Neural cell (in vitro differentiated cells): ENCODE results near the gene MAPK7. TPM values are rescaled to one million over a fixed set of nuclear protein-coding genes. Genes with fewer than 3 reads are reported as not detected.

Experiments
- H2AFZ ChIP-seq: fragments of 200-600, 300-800 bp; sonication (generic), shearing (Covaris generic); 2 replicates; pipeline ENCODE4 v1.6.0; 2014; ENCODE audit warnings: low read depth, mild to moderate bottlenecking, antibody characterized with exemption, low read length, moderate library complexity
- H3F3A ChIP-seq: fragments of 200-600 bp; shearing (Covaris generic); 2 replicates; pipeline ENCODE4 v1.6.1; 2016; ENCODE audit warnings: mild to moderate bottlenecking, moderate library complexity, mixed read lengths, antibody characterized with exemption, low read length; ENCODE audit not compliant: insufficient read depth, poor library complexity, severe bottlenecking
- H3K27ac ChIP-seq: fragments of 200-600, 300-800 bp; sonication (generic), shearing (Covaris generic); 2 replicates; pipeline ENCODE4 v1.5.1; 2014; ENCODE audit warnings: mild to moderate bottlenecking, low read length, moderate library complexity
- H3K27me3 ChIP-seq: fragments of 300-800, 200-600 bp; sonication (generic), shearing (Covaris generic); 2 replicates; pipeline ENCODE4 v1.6.0; 2014; ENCODE audit warnings: mild to moderate bottlenecking, low read depth, low read length, moderate library complexity; ENCODE audit not compliant: insufficient read depth
- H3K36me3 ChIP-seq: fragments of 300-800, 200-600 bp; sonication (generic), shearing (Covaris generic); 2 replicates; pipeline ENCODE4 v1.5.1; 2014; ENCODE audit warnings: mild to moderate bottlenecking, antibody characterized with exemption, low read length, moderate library complexity; ENCODE audit not compliant: insufficient read depth
- H3K4me2 ChIP-seq: fragments of 300-800, 200-600 bp; sonication (generic), shearing (Covaris generic); 2 replicates; pipeline ENCODE4 v1.6.0; 2014; ENCODE audit warnings: mild to moderate bottlenecking, low read length
- H3K4me3 ChIP-seq: fragments of 300-800, 200-600 bp; sonication (generic), shearing (Covaris generic); 2 replicates; pipeline ENCODE4 v1.5.1; 2014; ENCODE audit warnings: mild to moderate bottlenecking, low read length, moderate library complexity
- H3K79me2 ChIP-seq: fragments of 200-600 bp; shearing (Covaris generic); replicated peaks from 2 replicates; pipeline ENCODE4 v1.6.0; 2014; ENCODE audit warnings: mild to moderate bottlenecking, low read length, moderate library complexity; ENCODE audit not compliant: insufficient read depth
- H3K9ac ChIP-seq: fragments of 300-800, 200-600 bp; sonication (generic), shearing (Covaris generic); 2 replicates; pipeline ENCODE4 v1.6.1; 2016; ENCODE audit warnings: mild to moderate bottlenecking, low read length, mixed read lengths
- H3K9me2 ChIP-seq: fragments of 200-600 bp; shearing (Covaris generic); 2 replicates; pipeline ENCODE4 v1.6.1; 2016; ENCODE audit warnings: mild to moderate bottlenecking, low read length, mixed read lengths; ENCODE audit not compliant: insufficient read depth
- H3K9me3 ChIP-seq: fragments of 200-600, 300-800 bp; sonication (generic), shearing (Covaris generic); 2 replicates; pipeline ENCODE4 v1.6.1; 2016; ENCODE audit warnings: mild to moderate bottlenecking, mixed run types, low read length, moderate library complexity, mixed read lengths
- H4K20me1 ChIP-seq: fragments of 200-600 bp; shearing (Covaris generic); 2 replicates; pipeline ENCODE4 v1.6.1; 2016; ENCODE audit warnings: mild to moderate bottlenecking, mixed run types; ENCODE audit not compliant: insufficient read depth
- EP300 ChIP-seq: fragments of 450-650 bp; conservative IDR thresholded peaks from 2 replicates; pipeline ENCODE4 v1.6.1; 2014; ENCODE audit warnings: antibody characterized with exemption, mild to moderate bottlenecking, moderate library complexity; ENCODE audit not compliant: poor library complexity, severe bottlenecking
- EZH2 ChIP-seq: fragments of 200-600, 300-800 bp; shearing (Covaris generic), sonication (generic); IDR thresholded peaks from 2 replicates; pipeline ENCODE4 v1.6.1; 2014; ENCODE audit warnings: antibody characterized with exemption, low read length, borderline replicate concordance, mild to moderate bottlenecking; ENCODE audit not compliant: insufficient read depth, poor library complexity, severe bottlenecking
- MXI1 ChIP-seq: fragments of 450-650 bp; conservative IDR thresholded peaks from 2 replicates; pipeline ENCODE4 v1.6.1; 2014; ENCODE audit warnings: antibody characterized with exemption, mild to moderate bottlenecking; ENCODE audit not compliant: poor library complexity, severe bottlenecking
- POLR2AphosphoS5 ChIP-seq: IDR thresholded peaks from 2 replicates; pipeline ENCODE4 v1.6.1; 2012
- RAD21 ChIP-seq: fragments of 450-650 bp; conservative IDR thresholded peaks from 2 replicates; pipeline ENCODE4 v1.6.1; 2014; ENCODE audit warnings: antibody characterized with exemption, mild to moderate bottlenecking, moderate library complexity
- SMC3 ChIP-seq: fragments of 450-650 bp; conservative IDR thresholded peaks from 2 replicates; pipeline ENCODE4 v1.6.1; 2014; ENCODE audit warnings: antibody characterized with exemption, mild to moderate bottlenecking, moderate library complexity; ENCODE audit not compliant: poor library complexity
- TAF1 ChIP-seq: IDR thresholded peaks from 2 replicates; pipeline ENCODE4 v1.6.1; 2012; ENCODE audit warnings: low read depth
- polyA plus RNA-seq: library from polyadenylated mRNA; depleted of rRNA; stranded (reverse); fragments of >200 nt; gene quantifications from 2 replicates; pipeline ENCODE4 v1.2.3, GENCODE V29; 2014
- TF ChIP-seq, protein P1 (sequence below): fragments of 450-650 bp; IDR thresholded peaks from 2 replicates; pipeline ENCODE4 v1.5.1; 2014; ENCODE audit warnings: antibody characterized with exemption, mild to moderate bottlenecking, moderate library complexity; ENCODE audit not compliant: poor library complexity, severe bottlenecking
- TF ChIP-seq, protein P2 (sequence below): IDR thresholded peaks from 2 replicates; pipeline ENCODE4 v1.6.1; 2012; ENCODE audit warnings: borderline replicate concordance

Gene MAPK7
- polyA plus RNA-seq, 1 donor from 2014 or later: 18.8 TPM

DNA sequence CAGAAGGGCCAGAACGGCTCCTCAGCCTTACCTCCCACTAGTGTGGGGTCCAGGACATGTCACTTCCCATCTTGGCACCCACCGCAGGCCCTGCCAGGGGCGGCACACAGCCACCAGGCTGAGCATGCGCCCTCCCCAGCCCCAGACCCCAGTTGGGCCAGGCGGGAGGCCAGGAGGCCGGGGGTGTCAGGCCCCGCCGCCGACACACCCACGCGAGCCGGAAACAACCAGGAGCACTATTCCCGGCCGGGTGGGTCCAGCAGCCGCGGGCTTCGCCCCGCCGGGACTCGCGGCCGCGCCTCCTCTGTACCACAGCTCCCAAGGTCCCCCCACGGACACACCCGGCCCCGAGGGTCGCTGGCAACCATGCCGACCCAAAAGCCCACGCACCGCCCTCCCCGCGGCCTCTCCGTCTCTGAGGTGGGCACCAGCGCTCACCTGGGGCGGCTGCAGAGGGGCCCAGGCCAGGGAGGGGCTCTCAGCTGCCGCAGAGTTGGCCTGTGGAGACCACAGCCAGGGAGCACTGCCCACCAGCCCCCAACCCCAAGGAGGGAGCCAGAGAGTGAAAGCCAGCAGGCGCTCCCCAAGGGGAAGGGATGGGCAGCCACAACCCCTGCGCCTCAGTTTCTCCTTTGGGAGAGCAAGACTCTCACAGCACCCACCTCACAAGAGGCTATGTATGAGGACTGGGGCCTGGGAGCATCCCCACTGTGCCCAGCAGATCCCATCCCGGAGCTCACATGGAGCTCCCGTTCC is 33.8 kb upstream of the MAPK7 start:
- no peaks in the 10 kb centered on the region for H3K9me2 ChIP-seq
- TF ChIP-seq, protein P1, sequence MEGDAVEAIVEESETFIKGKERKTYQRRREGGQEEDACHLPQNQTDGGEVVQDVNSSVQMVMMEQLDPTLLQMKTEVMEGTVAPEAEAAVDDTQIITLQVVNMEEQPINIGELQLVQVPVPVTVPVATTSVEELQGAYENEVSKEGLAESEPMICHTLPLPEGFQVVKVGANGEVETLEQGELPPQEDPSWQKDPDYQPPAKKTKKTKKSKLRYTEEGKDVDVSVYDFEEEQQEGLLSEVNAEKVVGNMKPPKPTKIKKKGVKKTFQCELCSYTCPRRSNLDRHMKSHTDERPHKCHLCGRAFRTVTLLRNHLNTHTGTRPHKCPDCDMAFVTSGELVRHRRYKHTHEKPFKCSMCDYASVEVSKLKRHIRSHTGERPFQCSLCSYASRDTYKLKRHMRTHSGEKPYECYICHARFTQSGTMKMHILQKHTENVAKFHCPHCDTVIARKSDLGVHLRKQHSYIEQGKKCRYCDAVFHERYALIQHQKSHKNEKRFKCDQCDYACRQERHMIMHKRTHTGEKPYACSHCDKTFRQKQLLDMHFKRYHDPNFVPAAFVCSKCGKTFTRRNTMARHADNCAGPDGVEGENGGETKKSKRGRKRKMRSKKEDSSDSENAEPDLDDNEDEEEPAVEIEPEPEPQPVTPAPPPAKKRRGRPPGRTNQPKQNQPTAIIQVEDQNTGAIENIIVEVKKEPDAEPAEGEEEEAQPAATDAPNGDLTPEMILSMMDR: no peak
- TF ChIP-seq EZH2 (no peak), SMC3 (no peak), TAF1 (no peak)
- TF ChIP-seq, protein P2, sequence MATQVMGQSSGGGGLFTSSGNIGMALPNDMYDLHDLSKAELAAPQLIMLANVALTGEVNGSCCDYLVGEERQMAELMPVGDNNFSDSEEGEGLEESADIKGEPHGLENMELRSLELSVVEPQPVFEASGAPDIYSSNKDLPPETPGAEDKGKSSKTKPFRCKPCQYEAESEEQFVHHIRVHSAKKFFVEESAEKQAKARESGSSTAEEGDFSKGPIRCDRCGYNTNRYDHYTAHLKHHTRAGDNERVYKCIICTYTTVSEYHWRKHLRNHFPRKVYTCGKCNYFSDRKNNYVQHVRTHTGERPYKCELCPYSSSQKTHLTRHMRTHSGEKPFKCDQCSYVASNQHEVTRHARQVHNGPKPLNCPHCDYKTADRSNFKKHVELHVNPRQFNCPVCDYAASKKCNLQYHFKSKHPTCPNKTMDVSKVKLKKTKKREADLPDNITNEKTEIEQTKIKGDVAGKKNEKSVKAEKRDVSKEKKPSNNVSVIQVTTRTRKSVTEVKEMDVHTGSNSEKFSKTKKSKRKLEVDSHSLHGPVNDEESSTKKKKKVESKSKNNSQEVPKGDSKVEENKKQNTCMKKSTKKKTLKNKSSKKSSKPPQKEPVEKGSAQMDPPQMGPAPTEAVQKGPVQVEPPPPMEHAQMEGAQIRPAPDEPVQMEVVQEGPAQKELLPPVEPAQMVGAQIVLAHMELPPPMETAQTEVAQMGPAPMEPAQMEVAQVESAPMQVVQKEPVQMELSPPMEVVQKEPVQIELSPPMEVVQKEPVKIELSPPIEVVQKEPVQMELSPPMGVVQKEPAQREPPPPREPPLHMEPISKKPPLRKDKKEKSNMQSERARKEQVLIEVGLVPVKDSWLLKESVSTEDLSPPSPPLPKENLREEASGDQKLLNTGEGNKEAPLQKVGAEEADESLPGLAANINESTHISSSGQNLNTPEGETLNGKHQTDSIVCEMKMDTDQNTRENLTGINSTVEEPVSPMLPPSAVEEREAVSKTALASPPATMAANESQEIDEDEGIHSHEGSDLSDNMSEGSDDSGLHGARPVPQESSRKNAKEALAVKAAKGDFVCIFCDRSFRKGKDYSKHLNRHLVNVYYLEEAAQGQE: no peak
- H3F3A ChIP-seq: no peaks in the 10 kb centered on the region
- H2AFZ ChIP-seq: no peak overlapping the region
- no peaks in the 10 kb centered on the region for H3K27me3 ChIP-seq
- H4K20me1 ChIP-seq: no peaks in the 10 kb centered on the region
- H3K27ac ChIP-seq: no peak overlapping the region
- no peak overlapping the region for H3K4me2 ChIP-seq
- H3K9me3 ChIP-seq: no peaks in the 10 kb centered on the region
- no peaks in the 10 kb centered on the region for H3K36me3 ChIP-seq
- H3K4me3 ChIP-seq: no peak overlapping the region
- no peak overlapping the region for H3K9ac ChIP-seq
- no peaks in the 10 kb centered on the region for H3K79me2 ChIP-seq

DNA sequence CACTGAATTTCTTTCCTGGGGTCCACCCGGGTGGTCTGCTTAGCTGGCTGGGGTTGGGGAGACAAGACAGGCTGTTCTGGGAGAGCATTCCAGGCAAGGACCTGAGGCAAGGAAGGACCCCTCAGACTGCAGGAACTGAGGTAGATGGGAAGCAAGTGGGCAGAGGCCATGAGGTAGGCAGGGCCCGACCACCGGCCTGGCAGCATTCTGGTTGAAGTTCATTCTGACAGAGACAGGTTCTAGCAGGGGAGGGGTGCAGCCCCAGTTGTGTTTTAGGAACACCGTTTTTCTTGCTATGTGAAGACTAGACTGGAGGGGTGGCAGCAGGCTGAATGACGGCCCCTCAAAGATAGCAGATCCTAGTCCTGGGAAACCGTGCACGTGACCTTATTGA is 33.2 kb upstream of the MAPK7 start:
- H3K4me2 ChIP-seq: no peak overlapping the region
- H3F3A ChIP-seq: no peaks in the 10 kb centered on the region
- no peaks in the 10 kb centered on the region for H4K20me1 ChIP-seq
- H3K4me3 ChIP-seq: no peak overlapping the region
- no peak overlapping the region for H3K9ac ChIP-seq
- no peaks in the 10 kb centered on the region for H3K9me2 ChIP-seq
- TF ChIP-seq, protein P1: no peak
- TF ChIP-seq SMC3: no peak
- no peak for TF ChIP-seq EP300
- TF ChIP-seq RAD21: no peak
- TF ChIP-seq, protein P2: no peak
- TF ChIP-seq MXI1: no peak
- TF ChIP-seq POLR2AphosphoS5: no peak
- no peak for TF ChIP-seq TAF1
- no peak for TF ChIP-seq EZH2
- no peaks in the 10 kb centered on the region for H3K79me2 ChIP-seq
- H2AFZ ChIP-seq: no peak overlapping the region
- no peaks in the 10 kb centered on the region for H3K36me3 ChIP-seq
- H3K9me3 ChIP-seq: no peaks in the 10 kb centered on the region
- H3K27me3 ChIP-seq: no peaks in the 10 kb centered on the region
- H3K27ac ChIP-seq: no peak overlapping the region
